OCI-LY7 (cell line): Measurements from ENCODE around the gene PRKAG2.

ENCODE experiments used
- CTCF ChIP-seq: fragments of 200-600 bp; sonication (generic); conservative IDR thresholded peaks from 2 replicates; pipeline ENCODE4 v1.5.1; 2014; ENCODE audit warnings: mild to moderate bottlenecking, antibody characterized with exemption, low read length, moderate library complexity, mixed read lengths
- EZH2phosphoT487 ChIP-seq: fragments of 200-600 bp; sonication (generic); IDR thresholded peaks from 2 replicates; pipeline ENCODE4 v1.6.1; 2018; ENCODE audit warnings: low read depth, borderline replicate concordance, mild to moderate bottlenecking, mixed run types, antibody characterized with exemption, low read length, moderate library complexity, mixed read lengths

DNA sequence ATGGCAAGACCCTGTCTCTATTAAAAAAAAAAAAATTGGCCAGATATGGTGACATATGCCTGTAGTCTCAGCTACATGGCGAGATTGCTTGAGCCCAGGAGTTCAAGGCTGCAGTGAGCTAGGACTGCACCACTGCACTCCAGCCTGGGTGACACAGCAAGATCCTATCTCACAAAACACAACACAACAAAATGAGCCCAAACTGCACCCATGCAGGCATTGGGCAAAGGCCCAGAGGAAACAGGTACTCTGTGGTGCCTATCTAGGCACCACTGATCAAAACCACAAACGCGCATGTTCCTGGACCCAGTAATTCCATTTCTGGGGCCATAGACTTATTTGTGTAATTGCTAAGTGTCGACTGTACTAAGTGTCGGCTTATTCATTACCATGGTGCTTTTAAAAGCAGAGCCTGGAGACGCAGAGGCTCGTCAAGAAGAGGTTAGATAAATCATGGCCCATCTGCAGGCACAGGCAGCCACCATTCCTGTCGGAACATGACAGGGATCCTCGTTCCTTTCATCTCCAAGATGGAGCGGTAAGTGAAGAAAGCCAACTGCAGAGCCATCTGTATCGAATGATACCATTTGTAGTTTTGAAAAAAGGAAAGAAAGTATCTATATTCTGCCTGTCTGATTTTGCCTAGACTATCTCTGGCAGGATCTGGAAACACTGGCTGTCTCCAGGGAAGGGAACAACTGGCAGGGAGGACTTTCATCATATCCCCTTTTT lies 196.9 kb downstream of the PRKAG2 start:
- no peak for TF ChIP-seq CTCF
- TF ChIP-seq EZH2phosphoT487: no peak
